Natural killer cell (primary cell): ENCODE measurements around the gene SORCS2. TPM values are rescaled to one million over a fixed set of nuclear protein-coding genes. Genes with fewer than 3 reads are reported as not detected.

Experiments
- ATAC-seq, 3 donors: fragments of 150-1000 bp in 2 of 3; fragments of 200-7000 bp in 1 of 3; cut with Tn5 transposase; 1 replicate in 1 of 3; 2 replicates in 2 of 3; pipeline ENCODE4 v1.10.0; 2021; ENCODE audit warnings: mild to moderate bottlenecking in 2 of 3, moderate library complexity in 2 of 3
- DNase-seq, 2 donors: peaks; one replicate each; pipeline versions ENCODE4 v3.0.0 to v3.0.0-alpha.2; 2013 to 2021; ENCODE audit warnings: mixed read lengths in 1 of 2
- H3K27ac ChIP-seq: one replicate; pipeline ENCODE4 v1.5.1; 2013; ENCODE audit warnings: mild to moderate bottlenecking, low read length
- H3K27me3 ChIP-seq: one replicate; pipeline ENCODE4 v1.6.1; 2013; ENCODE audit warnings: low read length; ENCODE audit not compliant: control insufficient read depth, insufficient read depth
- H3K36me3 ChIP-seq: one replicate; pipeline ENCODE4 v1.6.1; 2013; ENCODE audit warnings: low read length; ENCODE audit not compliant: control insufficient read depth, insufficient read depth
- H3K4me1 ChIP-seq: one replicate; pipeline ENCODE4 v1.6.1; 2013; ENCODE audit warnings: low read length; ENCODE audit not compliant: control insufficient read depth, insufficient read depth
- H3K4me3 ChIP-seq: one replicate; pipeline ENCODE4 v1.5.1; 2013; ENCODE audit warnings: low read length
- H3K9me3 ChIP-seq: one replicate; pipeline ENCODE4 v1.6.1; 2013; ENCODE audit warnings: low read length; ENCODE audit not compliant: control insufficient read depth, insufficient read depth
- H3K27ac Mint-ChIP-seq, 2 donors: one replicate each; pipeline ENCODE4 v1.8.0; 2022; ENCODE audit warnings: mild to moderate bottlenecking in 2 of 2, mixed read lengths in 2 of 2, moderate library complexity in 1 of 2
- H3K27me3 Mint-ChIP-seq, 2 donors: one replicate each; pipeline ENCODE4 v1.8.0; 2022; ENCODE audit warnings: low read depth in 2 of 2, mixed read lengths in 2 of 2
- H3K36me3 Mint-ChIP-seq: one replicate; pipeline ENCODE4 v1.8.0; 2022; ENCODE audit warnings: mixed read lengths
- H3K4me1 Mint-ChIP-seq, 2 donors: one replicate each; pipeline ENCODE4 v1.8.0; 2022; ENCODE audit warnings: mixed read lengths in 2 of 2
- H3K4me3 Mint-ChIP-seq: one replicate; pipeline ENCODE4 v1.8.0; 2022; ENCODE audit warnings: mild to moderate bottlenecking, moderate library complexity, mixed read lengths
- H3K9me3 Mint-ChIP-seq, 2 donors: one replicate each; pipeline ENCODE4 v1.8.0; 2022; ENCODE audit warnings: mixed read lengths in 2 of 2
- WGBS: methylation state at CpG from one replicate; pipeline ENCODE4 v1.1.7; 2013; ENCODE audit warnings: missing lambda C conversion rate; ENCODE audit not compliant: insufficient coverage; 5-methylcytosine and 5-hydroxymethylcytosine counted together
- intact Hi-C: fragments of 100-400 bp; cut with micrococcal nuclease; formaldehyde crosslinking; loops from one replicate; pipeline ENCODE4 v1.14.2; 2022
- total RNA-seq, 4 donors: library from RNA; stranded (reverse); fragments of 120-200 nt in 1 of 4; gene quantifications; one replicate each; pipeline versions ENCODE4 v1.2.3 to v1.2.4, GENCODE V29; 2013 to 2022
- TF ChIP-seq, protein P1 (sequence below): fragments of 200-600 bp; IDR thresholded peaks from one replicate; pipeline ENCODE4 v1.8.0; 2022; ENCODE audit warnings: antibody characterized with exemption

SORCS2 gene
- total RNA-seq, 3 donors from 2014 or later (not counting 1 experiment from before 2014, with no cell fraction given) = 1.2 to 2.5 (median 1.4) TPM

- no peak overlapping the region for H3K4me3 Mint-ChIP-seq
- no peaks in the 10 kb centered on the region for H3K27me3 ChIP-seq
- H3K36me3 Mint-ChIP-seq = no peaks in the 10 kb centered on the region
- H3K4me1 ChIP-seq = peaks cover 6% of the 10 kb centered on the region
- H3K27ac Mint-ChIP-seq = no peak overlapping the region
- H3K27ac ChIP-seq = no peak overlapping the region
- no peaks in the 10 kb centered on the region for H3K9me3 Mint-ChIP-seq
- H3K4me3 ChIP-seq = no peak overlapping the region
- peaks cover 29 to 36% of the 10 kb centered on the region in 2 donors for H3K27me3 Mint-ChIP-seq
- ATAC-seq = no peak
- intact Hi-C loops = no loop called here
- no peaks in the 10 kb centered on the region for H3K36me3 ChIP-seq
- TF ChIP-seq, protein P1, sequence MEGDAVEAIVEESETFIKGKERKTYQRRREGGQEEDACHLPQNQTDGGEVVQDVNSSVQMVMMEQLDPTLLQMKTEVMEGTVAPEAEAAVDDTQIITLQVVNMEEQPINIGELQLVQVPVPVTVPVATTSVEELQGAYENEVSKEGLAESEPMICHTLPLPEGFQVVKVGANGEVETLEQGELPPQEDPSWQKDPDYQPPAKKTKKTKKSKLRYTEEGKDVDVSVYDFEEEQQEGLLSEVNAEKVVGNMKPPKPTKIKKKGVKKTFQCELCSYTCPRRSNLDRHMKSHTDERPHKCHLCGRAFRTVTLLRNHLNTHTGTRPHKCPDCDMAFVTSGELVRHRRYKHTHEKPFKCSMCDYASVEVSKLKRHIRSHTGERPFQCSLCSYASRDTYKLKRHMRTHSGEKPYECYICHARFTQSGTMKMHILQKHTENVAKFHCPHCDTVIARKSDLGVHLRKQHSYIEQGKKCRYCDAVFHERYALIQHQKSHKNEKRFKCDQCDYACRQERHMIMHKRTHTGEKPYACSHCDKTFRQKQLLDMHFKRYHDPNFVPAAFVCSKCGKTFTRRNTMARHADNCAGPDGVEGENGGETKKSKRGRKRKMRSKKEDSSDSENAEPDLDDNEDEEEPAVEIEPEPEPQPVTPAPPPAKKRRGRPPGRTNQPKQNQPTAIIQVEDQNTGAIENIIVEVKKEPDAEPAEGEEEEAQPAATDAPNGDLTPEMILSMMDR = no peak
- peaks cover 6 to 14% of the 10 kb centered on the region in 2 donors for H3K4me1 Mint-ChIP-seq
- 88% methylated on average over 11 of the region's 11 CpGs for WGBS
- H3K9me3 ChIP-seq = no peaks in the 10 kb centered on the region
- no peak for DNase-seq
Observed at GRCh38 chr4:7331682-7332000, 139.3 kb downstream of the SORCS2 start.

- H3K27ac Mint-ChIP-seq = no peak overlapping the region
- H3K4me3 Mint-ChIP-seq = no peak overlapping the region
- 86% methylated on average over 15 of the region's 15 CpGs for WGBS
- H3K4me1 Mint-ChIP-seq = peaks cover under 1 to 9% of the 10 kb centered on the region in 2 donors
- no peak for DNase-seq
- intact Hi-C loops = no loop called here
- ATAC-seq = no peak
- no peaks in the 10 kb centered on the region for H3K27me3 ChIP-seq
- no peak overlapping the region for H3K4me3 ChIP-seq
- no peak overlapping the region for H3K27ac ChIP-seq
- H3K27me3 Mint-ChIP-seq = peaks cover 22 to 30% of the 10 kb centered on the region in 2 donors
- H3K36me3 ChIP-seq = no peaks in the 10 kb centered on the region
- no peaks in the 10 kb centered on the region for H3K9me3 Mint-ChIP-seq
- no peaks in the 10 kb centered on the region for H3K9me3 ChIP-seq
- H3K36me3 Mint-ChIP-seq = no peaks in the 10 kb centered on the region
- TF ChIP-seq, protein P1 = no peak
- no peaks in the 10 kb centered on the region for H3K4me1 ChIP-seq
Observed at GRCh38 chr4:7332216-7333023, 140.1 kb downstream of the SORCS2 start.

- DNase-seq (no peak), ATAC-seq (no peak)
- Histone ChIP-seq H3K4me3 (no peak overlapping the region), H3K27me3 (no peaks in the 10 kb centered on the region), H3K4me1 (no peaks in the 10 kb centered on the region), H3K36me3 (no peaks in the 10 kb centered on the region), H3K27ac (no peak overlapping the region), H3K9me3 (no peaks in the 10 kb centered on the region)
- Mint-ChIP-seq H3K9me3 (peaks cover 0 to 2% of the 10 kb centered on the region in 2 donors), H3K36me3 (no peaks in the 10 kb centered on the region), H3K27me3 (peaks cover 17 to 25% of the 10 kb centered on the region in 2 donors), H3K4me1 (peaks cover 0 to 4% of the 10 kb centered on the region in 2 donors), H3K4me3 (no peak overlapping the region), H3K27ac (no peak overlapping the region)
- TF ChIP-seq, protein P1 = no peak
- intact Hi-C loops = no loop called here
- WGBS = 83% methylated on average over 16 of the region's 16 CpGs
Observed at GRCh38 chr4:7333024-7333780, 140.9 kb downstream of the SORCS2 start.
